SK-N-SH (cell line): ENCODE data around the gene DMD. TPM values are rescaled to one million over a fixed set of nuclear protein-coding genes. Genes with fewer than 3 reads are reported as not detected.
A peak's percentile ranks its signal among the peaks of the same experiment; 100 is the strongest.

Experiments used
- CTCF ChIA-PET: fragments of 300-600, 350-600 bp; formaldehyde crosslinking; extraction: SDS; loops from one replicate; lab custom pipeline; 2021; lab: Yijun Ruan, JAX
- POLR2A ChIA-PET: fragments of 350-600 bp; sonication (Branson Sonifier 250); formaldehyde crosslinking; extraction: SDS; loops from one replicate; lab custom pipeline; 2020; ENCODE audit warnings: antibody characterized with exemption, inconsistent platforms; lab: Yijun Ruan, JAX
- DNase-seq: peaks from one replicate; pipeline ENCODE4 v3.0.0; 2012
- H2AFZ ChIP-seq: fragments of 200-600 bp; sonication (generic); 2 replicates; pipeline ENCODE4 v1.8.1; 2016; ENCODE audit warnings: antibody characterized with exemption, mild to moderate bottlenecking, low read depth
- H3F3A ChIP-seq: fragments of 200-600 bp; sonication (generic); replicated peaks from 2 replicates; pipeline ENCODE3; 2016; ENCODE audit warnings: antibody characterized with exemption, mild to moderate bottlenecking; ENCODE audit not compliant: insufficient read depth
- H3K27ac ChIP-seq, 2 experiments: fragments of 200-500 bp in 1 of 2; fragments of 200-600 bp in 1 of 2; sonication (Bioruptor generic) in 1 of 2; sonication (generic), shearing (Covaris generic) in 1 of 2; 2 replicates each; pipeline versions ENCODE4 v1.5.1 to v1.6.1; 2014 to 2016; ENCODE audit warnings: low read depth in 2 of 2, inconsistent platforms in 1 of 2, low read length in 1 of 2, mild to moderate bottlenecking in 1 of 2, mixed read lengths in 1 of 2
- H3K27me3 ChIP-seq: fragments of 200-600 bp; sonication (generic), shearing (Covaris generic); 2 replicates; pipeline ENCODE4 v1.6.1; 2016; ENCODE audit warnings: mixed run types; ENCODE audit not compliant: insufficient read depth
- H3K36me3 ChIP-seq, 2 experiments: fragments of 200-500 bp in 1 of 2; fragments of 200-600 bp in 1 of 2; sonication (Bioruptor generic) in 1 of 2; sonication (generic) in 1 of 2; replicated peaks in 1 of 2; 2 replicates each; pipeline versions ENCODE3 to v1.5.1; 2014 to 2016; ENCODE audit warnings: low read length in 1 of 2, mild to moderate bottlenecking in 1 of 2; ENCODE audit not compliant: insufficient read depth in 2 of 2, control insufficient read depth in 1 of 2
- H3K4me1 ChIP-seq, 2 experiments: fragments of 200-500 bp in 1 of 2; fragments of 200-600 bp in 1 of 2; sonication (Bioruptor generic) in 1 of 2; sonication (generic), shearing (Covaris generic) in 1 of 2; 2 replicates each; pipeline versions ENCODE4 v1.5.1 to v1.6.1; 2014 to 2016; ENCODE audit warnings: low read depth in 1 of 2, low read length in 1 of 2, mixed run types in 1 of 2; ENCODE audit not compliant: insufficient read depth in 2 of 2, control insufficient read depth in 1 of 2
- H3K4me2 ChIP-seq: fragments of 200-600 bp; sonication (generic), shearing (Covaris generic); 2 replicates; pipeline ENCODE4 v1.6.1; 2017; ENCODE audit warnings: mixed run types
- H3K4me3 ChIP-seq, 2 experiments: fragments of 200-500 bp in 1 of 2; fragments of 200-600 bp in 1 of 2; sonication (Bioruptor generic) in 1 of 2; sonication (generic), shearing (Covaris generic) in 1 of 2; 2 replicates each; pipeline versions ENCODE4 v1.5.1 to v1.8.1; 2014 to 2016; ENCODE audit warnings: low read depth in 2 of 2, inconsistent platforms in 1 of 2, low read length in 1 of 2, mild to moderate bottlenecking in 1 of 2, mixed read lengths in 1 of 2, moderate library complexity in 1 of 2
- H3K79me2 ChIP-seq: fragments of 200-600 bp; sonication (generic); 2 replicates; pipeline ENCODE4 v1.8.1; 2017; ENCODE audit warnings: mild to moderate bottlenecking; ENCODE audit not compliant: insufficient read depth
- H3K9ac ChIP-seq: fragments of 200-600 bp; sonication (generic); 2 replicates; pipeline ENCODE4 v1.6.1; 2017; ENCODE audit warnings: mixed run types
- H3K9me2 ChIP-seq: fragments of 200-600 bp; sonication (generic); 2 replicates; pipeline ENCODE4 v1.6.1; 2017; ENCODE audit warnings: mixed run types
- H3K9me3 ChIP-seq: fragments of 200-600 bp; sonication (generic); 2 replicates; pipeline ENCODE4 v1.6.1; 2017; ENCODE audit warnings: mixed run types, mild to moderate bottlenecking, moderate library complexity
- H4K20me1 ChIP-seq: fragments of 200-600 bp; sonication (generic); 2 replicates; pipeline ENCODE4 v1.6.1; 2017; ENCODE audit warnings: mild to moderate bottlenecking, mixed run types; ENCODE audit not compliant: insufficient read depth
- CTCF ChIP-seq: fragments of 200-600 bp; sonication (generic); IDR thresholded peaks from 2 replicates; pipeline ENCODE4 v1.6.1; 2017; ENCODE audit warnings: antibody characterized with exemption, mild to moderate bottlenecking, moderate library complexity
- EP300 ChIP-seq, 2 experiments: IDR thresholded peaks; 2 replicates each; pipeline versions ENCODE4 v1.4.0 to v1.6.1; 2012; ENCODE audit warnings: borderline replicate concordance in 1 of 2, low read depth in 1 of 2, low read length in 1 of 2
- FOSL2 ChIP-seq: IDR thresholded peaks from 2 replicates; pipeline ENCODE4 v1.4.0; 2012; ENCODE audit warnings: low read depth, mild to moderate bottlenecking, moderate library complexity, borderline replicate concordance
- FOXJ3 ChIP-seq: sonication (generic); formaldehyde crosslinking; IDR thresholded peaks from 2 replicates; pipeline ENCODE4 v1.5.1; 2020; ENCODE audit warnings: mild to moderate bottlenecking, missing genetic modification reagents
- IRF3 ChIP-seq: fragments of 150-350 bp; IDR thresholded peaks from 2 replicates; pipeline ENCODE4 v1.6.1; 2016; ENCODE audit warnings: mild to moderate bottlenecking, low read depth, low read length
- MXI1 ChIP-seq: IDR thresholded peaks from 2 replicates; pipeline ENCODE4 v1.6.1; 2012; ENCODE audit warnings: mild to moderate bottlenecking, low read depth, low read length, improper control_type of control experiment
- NFIC ChIP-seq: IDR thresholded peaks from 2 replicates; pipeline ENCODE4 v1.4.0; 2012; ENCODE audit warnings: borderline replicate concordance
- NRF1 ChIP-seq: IDR thresholded peaks from 2 replicates; pipeline ENCODE4 v1.6.1; 2012; ENCODE audit warnings: low read depth, mild to moderate bottlenecking, low read length
- RAD21 ChIP-seq: IDR thresholded peaks from 2 replicates; pipeline ENCODE4 v1.6.1; 2012; ENCODE audit warnings: mild to moderate bottlenecking, low read length
- SMC3 ChIP-seq: IDR thresholded peaks from 2 replicates; pipeline ENCODE4 v1.6.1; 2012; ENCODE audit warnings: low read depth, low read length, improper control_type of control experiment
- USF1 ChIP-seq: IDR thresholded peaks from 2 replicates; pipeline ENCODE4 v1.4.0; 2012; ENCODE audit warnings: low read depth, borderline replicate concordance
- YY1 ChIP-seq: IDR thresholded peaks from 2 replicates; pipeline ENCODE4 v1.4.0; 2012; ENCODE audit warnings: low read depth, mild to moderate bottlenecking
- WGBS: methylation state at CpG from one replicate; pipeline ENCODE4 v1.1.6; 2017; ENCODE audit warnings: low lambda C conversion rate; 5-methylcytosine and 5-hydroxymethylcytosine counted together
- polyA plus RNA-seq, 3 experiments: library from polyadenylated mRNA; depleted of rRNA; stranded (reverse); fragments of >200 nt; gene quantifications; 2 replicates each; pipeline ENCODE4 v1.2.3, GENCODE V29; 2012

The DMD gene
- polyA plus RNA-seq, 1 of the 3 experiments (the other 2 are of a cell fraction) = 3.9 TPM

GRCh38 chrX:31297881-31298280 is 1913.5 kb downstream of the DMD start:
- Histone ChIP-seq H3K27ac (no peak overlapping the region), H3F3A (no peaks in the 10 kb centered on the region), H3K79me2 (no peaks in the 10 kb centered on the region), H3K9ac (no peak overlapping the region), H3K4me1 (no peaks in the 10 kb centered on the region), H3K9me3 (no peaks in the 10 kb centered on the region), H3K4me2 (no peak overlapping the region), H3K4me3 (no peak overlapping the region), H3K9me2 (no peaks in the 10 kb centered on the region), H4K20me1 (no peaks in the 10 kb centered on the region), H3K27me3 (no peaks in the 10 kb centered on the region), H2AFZ (no peak overlapping the region), H3K36me3 (no peaks in the 10 kb centered on the region)
- ChIA-PET CTCF (no interaction called here), POLR2A (no interaction called here)
- TF ChIP-seq EP300 (IDR thresholded peaks at IDR 0.05; ENCODE audit: borderline replicate concordance in 1 of 2, low read depth in 1 of 2, low read length in 1 of 2) = no peak
- no peak for DNase-seq

GRCh38 chrX:31294475-31294874 is 1916.9 kb downstream of the DMD start:
- Histone ChIP-seq H3K4me1 (no peaks in the 10 kb centered on the region), H3K9me3 (no peaks in the 10 kb centered on the region), H3K36me3 (no peaks in the 10 kb centered on the region), H3F3A (no peaks in the 10 kb centered on the region), H3K27ac (no peak overlapping the region), H3K4me3 (no peak overlapping the region), H3K9ac (no peak overlapping the region), H3K9me2 (no peaks in the 10 kb centered on the region), H3K4me2 (no peak overlapping the region), H3K27me3 (no peaks in the 10 kb centered on the region), H4K20me1 (no peaks in the 10 kb centered on the region), H3K79me2 (no peaks in the 10 kb centered on the region), H2AFZ (no peak overlapping the region)
- CTCF ChIA-PET = interaction anchor here (1.7 to 4.1 kb wide), 2 partner anchors 256 to 559 kb away, joined by 4 to 16 read pairs; no protein-coding TSS in a partner anchor
- WGBS = 33% methylated on average over 3 of the region's 3 CpGs
- POLR2A ChIA-PET = no interaction called here
- no peak for DNase-seq
- TF ChIP-seq NRF1 (no peak), NFIC (no peak), MXI1 (no peak), FOXJ3 (CRISPR knock-in tag) (no peak), USF1 (no peak), FOSL2 (no peak)

GRCh38 chrX:31293409-31293808 is 1917.9 kb downstream of the DMD start:
- Histone ChIP-seq H4K20me1 (no peaks in the 10 kb centered on the region), H3K9me2 (no peaks in the 10 kb centered on the region), H3K36me3 (no peaks in the 10 kb centered on the region), H3K4me3 (no peak overlapping the region), H3K27ac (no peak overlapping the region), H3K4me2 (no peak overlapping the region), H3K9me3 (no peaks in the 10 kb centered on the region), H3K27me3 (no peaks in the 10 kb centered on the region), H3K9ac (no peak overlapping the region), H2AFZ (no peak overlapping the region), H3F3A (no peaks in the 10 kb centered on the region), H3K79me2 (no peaks in the 10 kb centered on the region), H3K4me1 (no peaks in the 10 kb centered on the region)
- WGBS = 31% methylated on average over 6 of the region's 6 CpGs
- ChIA-PET POLR2A (no interaction called here), CTCF (interaction anchor here (0.6 to 4.1 kb wide), 5 partner anchors 11 to 557 kb away, joined by 3 to 16 read pairs (median 3); no protein-coding TSS in a partner anchor)
- no peak for DNase-seq
- TF ChIP-seq IRF3 (no peak), YY1 (no peak), CTCF (peak; percentile 17; the same call in 1 of the 2 replicates), RAD21 (peak; percentile 66), USF1 (no peak), SMC3 (peak; percentile 19; the same call in 1 of the 2 replicates)
- TF ChIP-seq, all 33 proteins: peak for 3
